RKO (cell line): Measurements from ENCODE around the gene CFAP299.
"Not testable (repeated sequence)": the region's sequence is repeated elsewhere in the genome, so short reads cannot be mapped to it uniquely, and the experiment has no call there.

ENCODE experiments used
- DNase-seq: peaks from one replicate; pipeline ENCODE4 v3.0.0-alpha.2; 2016; ENCODE audit warnings: low spot score

The CFAP299 gene

GRCh38 chr4:80388284-80388607 lies 52.7 kb downstream of the CFAP299 start:
- DNase-seq, result no peak

- no peak for DNase-seq
Measured at GRCh38 chr4:80390178-80390577, 54.6 kb downstream of the CFAP299 start.

GRCh38 chr4:80393246-80393969 lies 57.9 kb downstream of the CFAP299 start:
- DNase-seq, result peak; percentile 89

GRCh38 chr4:80393970-80394250 lies 58.4 kb downstream of the CFAP299 start:
- no peak for DNase-seq

GRCh38 chr4:80407246-80407645 lies 71.7 kb downstream of the CFAP299 start:
- no peak for DNase-seq

- no peak for DNase-seq
Measured at GRCh38 chr4:80409809-80410208, 74.3 kb downstream of the CFAP299 start.

- no peak for DNase-seq
Measured at GRCh38 chr4:80412322-80412721, 76.8 kb downstream of the CFAP299 start.

- no peak for DNase-seq
Measured at GRCh38 chr4:80413086-80413485, 77.6 kb downstream of the CFAP299 start.

GRCh38 chr4:80417019-80417418 lies 81.5 kb downstream of the CFAP299 start:
- DNase-seq, result no peak

- DNase-seq, result no peak
Measured at GRCh38 chr4:80419946-80420345, 84.4 kb downstream of the CFAP299 start.

- no peak for DNase-seq
Measured at GRCh38 chr4:80420638-80421037, 85.1 kb downstream of the CFAP299 start.

GRCh38 chr4:80422727-80423404 lies 87.3 kb downstream of the CFAP299 start:
- no peak for DNase-seq

- no peak for DNase-seq
Measured at GRCh38 chr4:80423553-80424224, 88.2 kb downstream of the CFAP299 start.

- no peak for DNase-seq
Measured at GRCh38 chr4:80424225-80424581, 88.7 kb downstream of the CFAP299 start.

GRCh38 chr4:80425124-80426100 lies 89.9 kb downstream of the CFAP299 start:
- no peak for DNase-seq

GRCh38 chr4:80431203-80431965 lies 95.9 kb downstream of the CFAP299 start:
- no peak for DNase-seq

GRCh38 chr4:80434238-80434637 lies 98.7 kb downstream of the CFAP299 start:
- peak; percentile 14 for DNase-seq

GRCh38 chr4:80438016-80438415 lies 102.5 kb downstream of the CFAP299 start:
- DNase-seq, result no peak

- DNase-seq, result not testable (repeated sequence)
Measured at GRCh38 chr4:80439294-80440061, 103.9 kb downstream of the CFAP299 start.

GRCh38 chr4:80446248-80446647 lies 110.7 kb downstream of the CFAP299 start:
- DNase-seq, result no peak

- no peak for DNase-seq
Measured at GRCh38 chr4:80446664-80447063, 111.1 kb downstream of the CFAP299 start.
